K562 (cell line): ENCODE results near the gene RTP5. TPM values are rescaled to one million over a fixed set of nuclear protein-coding genes. Genes with fewer than 3 reads are reported as not detected.

Source experiments
- ATAC-seq: fragments of 200-7000 bp; cut with Tn5 transposase; 3 replicates; pipeline ENCODE4 v1.9.1; 2020; ENCODE audit warnings: moderate library complexity
- BruUV-seq: library from RNA; stranded (reverse); fragments of 400-500 nt; replicated peaks from 2 replicates; lab custom pipeline; 2021; lab: Mats Ljungman, UMichigan
- CTCF ChIA-PET: fragments of 300-600 bp; formaldehyde crosslinking; extraction: SDS; loops from one replicate; lab custom pipeline; 2021; ENCODE audit warnings: low intra/inter-chr PET ratio; lab: Yijun Ruan, JAX
- POLR2A ChIA-PET: fragments of 300-600, 350-650 bp; sonication (Branson Sonifier 250); formaldehyde crosslinking; extraction: SDS; loops from one replicate; lab custom pipeline; 2021; ENCODE audit warnings: antibody characterized with exemption, inconsistent platforms; lab: Yijun Ruan, JAX
- DNase-seq, 4 experiments: peaks; one replicate each; pipeline versions ENCODE4 v3.0.0 to v3.0.0-alpha.2; 2011 to 2018; ENCODE audit warnings: low spot score in 3 of 4, mixed read lengths in 3 of 4; ENCODE audit errors: extremely low read depth in 1 of 4
- FAIRE-seq: peaks from 2 replicates; lab custom pipeline; 2011; peaks lifted over from hg19 to GRCh38; lab: Jason Lieb, UNC
- H2AFZ ChIP-seq: 2 replicates; pipeline ENCODE4 v1.6.0; 2011; ENCODE audit warnings: low read depth, low read length, control low read depth, inconsistent platforms
- H3K27ac ChIP-seq: fragments of 200-600 bp; 3 replicates; pipeline ENCODE4 v1.8.0; 2011; ENCODE audit warnings: low read depth, mild to moderate bottlenecking, control low read depth, inconsistent platforms, low read length, moderate library complexity, mixed read lengths; ENCODE audit errors: extremely low read depth
- H3K27me3 ChIP-seq, 2 experiments: fragments of 300-600 bp in 1 of 2; 2 replicates in 1 of 2; 3 replicates in 1 of 2; pipeline versions ENCODE4 v1.6.0 to v1.8.0; 2011; ENCODE audit warnings: inconsistent platforms in 2 of 2, low read length in 2 of 2, mild to moderate bottlenecking in 1 of 2, mixed read lengths in 1 of 2, moderate library complexity in 1 of 2; ENCODE audit not compliant: control insufficient read depth in 2 of 2, insufficient read depth in 2 of 2
- H3K36me3 ChIP-seq: fragments of 300-600 bp; 3 replicates; pipeline ENCODE4 v1.8.0; 2011; ENCODE audit warnings: mild to moderate bottlenecking, low read length, inconsistent platforms; ENCODE audit not compliant: control insufficient read depth, insufficient read depth
- H3K4me1 ChIP-seq, 2 experiments: fragments of 200-600 bp in 1 of 2; replicated peaks in 1 of 2; 2 replicates in 1 of 2; 3 replicates in 1 of 2; pipeline versions ENCODE4 v1.5.1 to v1.8.0; 2011; ENCODE audit warnings: inconsistent platforms in 2 of 2, low read length in 2 of 2, mild to moderate bottlenecking in 1 of 2, mixed read lengths in 1 of 2, moderate library complexity in 1 of 2; ENCODE audit not compliant: control insufficient read depth in 2 of 2, insufficient read depth in 2 of 2
- H3K4me2 ChIP-seq: 2 replicates; pipeline ENCODE4 v1.6.1; 2011; ENCODE audit warnings: low read length, control low read depth, inconsistent platforms, mixed read lengths; ENCODE audit not compliant: insufficient read depth
- H3K4me3 ChIP-seq: fragments of 200-600 bp; sonication (generic), shearing (Covaris generic); 2 replicates; pipeline ENCODE4 v1.5.1; 2016; ENCODE audit warnings: control low read depth, inconsistent platforms
- H3K79me2 ChIP-seq: fragments of 200-600 bp; 3 replicates; pipeline ENCODE4 v1.8.0; 2011; ENCODE audit warnings: low read length, inconsistent platforms; ENCODE audit not compliant: control insufficient read depth, insufficient read depth
- H3K9ac ChIP-seq, 2 experiments: 2 replicates each; pipeline versions ENCODE4 v1.6.0 to v1.6.1; 2011; ENCODE audit warnings: low read depth in 2 of 2, low read length in 2 of 2, control low read depth in 1 of 2, inconsistent platforms in 1 of 2, mild to moderate bottlenecking in 1 of 2, mixed read lengths in 1 of 2; ENCODE audit not compliant: insufficient read depth in 1 of 2
- H3K9me1 ChIP-seq: one replicate; pipeline ENCODE4 v1.6.0; 2011; ENCODE audit warnings: inconsistent platforms, mild to moderate bottlenecking, low read length, moderate library complexity; ENCODE audit not compliant: control insufficient read depth, insufficient read depth
- H3K9me3 ChIP-seq: replicated peaks from 2 replicates; pipeline ENCODE4 v1.5.1; 2011; ENCODE audit warnings: low read depth, low read length, inconsistent platforms; ENCODE audit not compliant: control insufficient read depth, insufficient read depth
- H4K20me1 ChIP-seq: replicated peaks from 2 replicates; pipeline ENCODE4 v1.6.1; 2011; ENCODE audit warnings: low read length, inconsistent platforms, mixed read lengths; ENCODE audit not compliant: control insufficient read depth, insufficient read depth
- ATF7 ChIP-seq: fragments of 450-650 bp; IDR thresholded peaks from 2 replicates; pipeline ENCODE4 v1.7.1; 2014; ENCODE audit warnings: mild to moderate bottlenecking, moderate library complexity
- MCM5 ChIP-seq: fragments of 450-650 bp; IDR thresholded peaks from 2 replicates; pipeline ENCODE4 v1.6.1; 2016; ENCODE audit warnings: low read depth
- WGBS: fragments of 100-300 bp; shearing (Covaris generic); methylation state at CpG from one replicate; pipeline ENCODE4 v1.1.6; 2016; ENCODE audit warnings: low coverage, mixed read lengths; ENCODE audit not compliant: insufficient coverage; ENCODE audit errors: missing lambda C conversion rate; 5-methylcytosine and 5-hydroxymethylcytosine counted together
- in situ Hi-C: fragments of 300-500 bp; cut with MboI; formaldehyde crosslinking; loops from 4 replicates; pipeline ENCODE4 v1.15.0; 2018; ENCODE audit warnings: inconsistent platforms, mixed read lengths
- intact Hi-C: fragments of 100-400 bp; cut with micrococcal nuclease; formaldehyde crosslinking; loops from 2 replicates; pipeline ENCODE4 v1.14.2; 2022
- polyA plus RNA-seq, 8 experiments: library from polyadenylated mRNA; depleted of rRNA in 4 of 8; stranded (reverse) in 5 of 8; unstranded in 3 of 8; fragments of >200 nt; fragmentation: Nextera tagmentation in 2 of 8; fragmentation: Illumina TruSeq in 1 of 8; extraction: Ambion mirVana in 2 of 8; extraction: Trizol in 1 of 8; gene quantifications; 2 replicates each; pipeline versions ENCODE4 v1.2.1 to v1.2.3, GENCODE V29; 2011 to 2014; ENCODE audit warnings: inconsistent platforms in 1 of 8, missing spikeins in 1 of 8
- total RNA-seq, 7 experiments: library from RNA; depleted of rRNA in 6 of 7; stranded (reverse); fragments of >200 nt in 6 of 7; fragmentation: Illumina TruSeq in 2 of 7; extraction: Trizol in 2 of 7; gene quantifications; 2 replicates each; pipeline versions ENCODE4 v1.2.1 to v1.2.3, GENCODE V29; 2011 to 2021; ENCODE audit warnings: low replicate concordance in 1 of 7
- TF ChIP-seq, protein P1 (sequence below): fragments of 450-650 bp; formaldehyde crosslinking; IDR thresholded peaks from 2 replicates; pipeline ENCODE4 v1.4.0; 2020; ENCODE audit warnings: mild to moderate bottlenecking, moderate library complexity

RTP5 gene
- total and polyA plus RNA-seq, 9 of the 15 experiments (the other 6 are each of a cell fraction or from before 2014, with no cell fraction given) = not detected

DNA sequence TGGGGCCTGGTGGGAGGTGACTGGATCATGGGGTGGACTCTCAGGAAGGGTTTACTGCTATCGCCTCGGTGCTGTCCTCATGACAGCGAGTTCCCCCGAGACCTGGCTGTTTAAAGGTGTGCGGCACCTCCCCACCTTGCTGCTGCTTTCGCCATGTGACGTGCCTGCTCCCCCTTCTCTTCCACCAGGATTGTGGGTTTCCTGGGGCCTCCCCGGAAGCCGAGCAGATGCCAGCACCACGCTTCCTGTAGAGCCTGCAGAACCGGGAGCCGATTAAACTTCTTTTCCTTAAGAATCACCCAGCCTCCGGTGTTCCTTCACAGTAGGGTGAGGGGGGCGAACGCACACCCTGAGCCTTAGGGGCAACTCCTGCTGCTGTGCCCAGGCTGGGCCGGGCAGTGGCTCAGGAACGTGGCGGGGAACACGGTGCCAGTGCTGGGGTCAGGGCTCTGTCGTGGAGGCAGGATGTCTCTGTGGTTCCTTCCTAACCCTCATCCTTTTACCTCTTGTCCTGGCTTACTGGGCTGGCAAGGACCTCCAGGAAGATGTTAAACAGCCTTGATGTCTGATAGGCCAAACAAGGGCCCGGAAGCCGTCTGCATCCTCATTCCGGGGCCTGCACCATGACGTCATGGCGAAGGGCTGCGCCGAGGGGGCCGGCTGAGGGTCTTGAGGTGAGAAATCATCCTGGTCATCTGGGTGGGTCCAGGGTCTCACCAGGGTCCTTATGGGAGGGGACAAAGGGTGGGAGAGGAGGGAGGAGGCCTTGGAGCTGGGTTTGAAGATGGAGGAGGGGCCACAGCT is 47.9 kb upstream of the RTP5 start:
- Histone ChIP-seq H3K4me2 (no peak overlapping the region), H3K27ac (no peak overlapping the region), H4K20me1 (no peaks in the 10 kb centered on the region), H3K4me3 (no peak overlapping the region), H3K9me3 (0 out of 2 replicates have a peak, but pooled peaks cover 3% of the 10 kb centered on the region), H3K79me2 (no peaks in the 10 kb centered on the region), H3K27me3 (no peaks in the 10 kb centered on the region), H3K9me1 (no peaks in the 10 kb centered on the region), H3K4me1 (peaks cover 8 to 49% of the 10 kb centered on the region in 2 experiments; a peak in 4 of 5 replicates), H3K9ac (no peak overlapping the region; a peak in 1 of 4 replicates), H3K36me3 (no peaks in the 10 kb centered on the region), H2AFZ (no peak overlapping the region)
- ChIA-PET CTCF (no interaction called here), POLR2A (no interaction called here)
- ATAC-seq = no peak
- intact Hi-C loops (no loop called here), in situ Hi-C loops (no loop called here)
- FAIRE-seq = no peak
- 70% methylated on average over 18 of the region's 28 CpGs for WGBS
- no peak for DNase-seq
- no TSS peak for BruUV-seq
- TF ChIP-seq ATF7 (0 out of 2 replicates have a peak, but pooled peaks have one; percentile 12), MCM5 (no peak)
- TF ChIP-seq, protein P1, sequence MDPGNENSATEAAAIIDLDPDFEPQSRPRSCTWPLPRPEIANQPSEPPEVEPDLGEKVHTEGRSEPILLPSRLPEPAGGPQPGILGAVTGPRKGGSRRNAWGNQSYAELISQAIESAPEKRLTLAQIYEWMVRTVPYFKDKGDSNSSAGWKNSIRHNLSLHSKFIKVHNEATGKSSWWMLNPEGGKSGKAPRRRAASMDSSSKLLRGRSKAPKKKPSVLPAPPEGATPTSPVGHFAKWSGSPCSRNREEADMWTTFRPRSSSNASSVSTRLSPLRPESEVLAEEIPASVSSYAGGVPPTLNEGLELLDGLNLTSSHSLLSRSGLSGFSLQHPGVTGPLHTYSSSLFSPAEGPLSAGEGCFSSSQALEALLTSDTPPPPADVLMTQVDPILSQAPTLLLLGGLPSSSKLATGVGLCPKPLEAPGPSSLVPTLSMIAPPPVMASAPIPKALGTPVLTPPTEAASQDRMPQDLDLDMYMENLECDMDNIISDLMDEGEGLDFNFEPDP (CRISPR knock-in tag) = no peak
